GM21825 (cell line): Measurements from ENCODE around the gene ZDHHC4.

ENCODE experiments used
- ATAC-seq: cut with Tn5 transposase; IDR thresholded peaks from one replicate; pipeline ENCODE4 v1.9.1; 2021; ENCODE audit warnings: mild to moderate bottlenecking, moderate library complexity; ENCODE audit not compliant: unreplicated experiment

The ZDHHC4 gene

GRCh38 chr7:6604458-6604857 lies 27.2 kb downstream of the ZDHHC4 start:
- no peak for ATAC-seq

GRCh38 chr7:6606866-6607583 lies 29.8 kb downstream of the ZDHHC4 start:
- ATAC-seq: no peak

- ATAC-seq: no peak
Observed at GRCh38 chr7:6607651-6608051, 30.4 kb downstream of the ZDHHC4 start.

DNA sequence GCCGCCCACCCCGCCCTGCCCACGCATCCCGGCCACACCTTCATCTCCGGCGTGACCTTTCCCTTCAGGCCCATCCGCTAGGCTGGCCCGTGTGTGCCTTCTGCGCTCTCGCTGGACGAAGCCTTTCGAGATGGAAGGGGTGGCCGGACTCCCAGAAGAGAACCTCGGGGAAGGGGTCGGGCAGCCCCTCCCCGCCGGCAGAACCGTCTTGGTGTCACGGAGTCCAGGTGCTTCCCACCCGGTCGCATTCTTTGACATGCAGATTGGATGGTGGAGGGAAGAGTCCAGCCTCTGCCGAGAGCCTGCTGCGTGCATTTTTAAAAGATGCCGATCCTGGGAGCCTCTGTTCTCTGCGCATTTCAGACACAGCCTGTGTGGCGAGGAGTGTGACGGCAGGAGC lies 30.8 kb downstream of the ZDHHC4 start:
- ATAC-seq: no peak

DNA sequence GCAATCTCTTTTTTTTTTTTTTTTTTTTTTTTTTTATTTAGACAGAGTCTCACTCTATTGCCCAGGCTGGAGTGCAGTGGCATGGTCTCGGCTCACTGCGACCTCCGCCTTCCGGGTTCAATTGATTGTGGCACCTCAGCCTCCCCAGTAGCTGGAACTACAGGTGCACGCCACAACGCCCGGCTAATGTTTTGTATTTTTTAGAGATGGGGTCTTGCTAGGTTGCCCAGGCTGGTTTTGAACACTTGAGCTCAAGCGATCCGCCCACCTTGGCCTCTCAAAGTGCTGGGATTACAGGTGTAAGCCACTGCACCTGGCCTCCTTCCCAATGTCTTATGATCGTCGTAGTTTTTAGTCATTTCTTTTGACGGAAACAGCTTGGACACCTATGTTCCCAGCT lies 31.5 kb downstream of the ZDHHC4 start:
- ATAC-seq: no peak

DNA sequence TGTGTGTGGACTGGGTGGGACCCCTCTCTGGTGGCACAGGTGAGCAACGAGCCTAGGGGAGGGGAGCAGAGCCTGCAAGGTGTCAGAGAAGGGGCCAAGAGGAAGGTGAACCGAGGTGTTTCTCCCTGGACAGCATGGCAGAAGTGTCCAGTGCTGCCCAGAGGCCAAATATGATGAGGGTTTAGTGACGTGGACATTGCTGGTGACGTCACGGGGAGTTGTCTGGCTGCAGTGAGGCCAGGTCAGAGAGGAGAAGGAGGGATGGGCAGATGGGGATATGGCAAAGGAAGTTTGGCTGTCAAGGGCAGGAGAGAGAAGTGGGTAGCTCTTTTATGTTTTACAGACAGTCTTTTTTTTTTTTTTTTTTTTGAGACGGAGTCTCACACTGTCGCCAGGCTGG lies 35.6 kb downstream of the ZDHHC4 start:
- ATAC-seq: no peak

DNA sequence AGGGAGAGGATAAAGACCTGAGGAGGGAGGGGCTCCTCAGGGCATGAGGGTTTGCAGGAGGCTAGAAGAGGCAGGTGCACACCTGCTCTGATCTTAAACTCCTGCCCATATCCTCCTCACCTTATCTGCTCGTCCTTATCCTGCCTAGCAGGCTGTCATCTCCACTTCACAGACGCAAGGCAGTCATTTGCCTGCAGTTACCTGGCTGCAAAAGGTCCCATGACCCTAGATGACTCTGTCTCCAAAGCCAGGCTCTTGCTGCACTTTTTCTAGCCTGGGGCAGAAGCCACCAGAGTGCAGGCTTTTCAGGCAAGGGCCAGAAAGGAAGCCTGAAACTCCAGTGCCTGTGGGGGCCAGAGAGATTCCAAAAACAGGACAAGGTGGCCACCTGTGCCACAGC lies 36.5 kb downstream of the ZDHHC4 start:
- no peak for ATAC-seq

- no peak for ATAC-seq
Observed at GRCh38 chr7:6614953-6615722, 37.9 kb downstream of the ZDHHC4 start, which contains the start of gene ZNF853. TSS of gene ZNF853 (plus strand) at chr7:6615610. CDS start at chr7:6616175, 565 bp downstream.

- no peak for ATAC-seq
Observed at GRCh38 chr7:6615723-6616555, 38.7 kb downstream of the ZDHHC4 start.

DNA sequence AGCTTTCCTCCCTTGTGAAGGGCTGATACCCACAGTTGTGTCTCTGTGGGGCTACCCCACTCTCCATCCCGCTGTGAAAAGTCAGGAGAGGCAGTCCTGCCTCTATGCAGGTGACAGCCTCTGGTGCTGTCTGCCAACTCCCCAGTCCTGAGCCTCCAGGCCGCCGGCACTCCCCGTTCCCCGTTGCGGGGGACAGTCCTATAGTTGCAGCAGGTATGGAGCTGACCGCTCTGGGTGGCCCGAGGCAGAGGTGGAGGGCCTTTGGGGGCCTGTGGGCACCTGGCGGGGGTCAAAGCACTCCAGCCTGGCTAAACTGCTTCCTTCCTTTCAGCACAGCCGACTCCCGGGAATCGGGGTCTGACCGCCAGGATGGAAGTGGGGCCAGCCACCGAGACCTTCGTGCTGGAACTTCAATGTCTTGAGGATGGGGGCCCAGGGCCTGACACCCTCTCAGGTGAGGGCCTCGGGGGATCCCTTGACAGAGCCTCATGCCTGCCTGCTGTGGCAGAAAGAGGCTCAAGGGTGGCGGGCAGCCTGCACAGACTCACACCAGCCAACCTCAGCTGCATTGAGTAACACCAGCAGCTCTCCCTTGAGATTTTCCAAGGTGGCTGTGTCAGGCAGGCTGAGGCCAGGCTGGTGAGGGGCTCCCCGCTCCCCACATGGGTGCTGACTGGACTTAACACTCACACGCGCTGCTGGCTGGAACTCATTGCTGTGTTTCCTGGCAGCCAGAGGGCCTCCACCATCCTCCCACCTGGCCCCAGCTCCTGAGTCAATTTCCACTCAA lies 39.8 kb downstream of the ZDHHC4 start:
- ATAC-seq: no peak

- ATAC-seq: no peak
Observed at GRCh38 chr7:6618621-6619020, 41.4 kb downstream of the ZDHHC4 start.

- no peak for ATAC-seq
Observed at GRCh38 chr7:6619961-6620360, 42.7 kb downstream of the ZDHHC4 start.

GRCh38 chr7:6621195-6622133 lies 44.2 kb downstream of the ZDHHC4 start:
- no peak for ATAC-seq

DNA sequence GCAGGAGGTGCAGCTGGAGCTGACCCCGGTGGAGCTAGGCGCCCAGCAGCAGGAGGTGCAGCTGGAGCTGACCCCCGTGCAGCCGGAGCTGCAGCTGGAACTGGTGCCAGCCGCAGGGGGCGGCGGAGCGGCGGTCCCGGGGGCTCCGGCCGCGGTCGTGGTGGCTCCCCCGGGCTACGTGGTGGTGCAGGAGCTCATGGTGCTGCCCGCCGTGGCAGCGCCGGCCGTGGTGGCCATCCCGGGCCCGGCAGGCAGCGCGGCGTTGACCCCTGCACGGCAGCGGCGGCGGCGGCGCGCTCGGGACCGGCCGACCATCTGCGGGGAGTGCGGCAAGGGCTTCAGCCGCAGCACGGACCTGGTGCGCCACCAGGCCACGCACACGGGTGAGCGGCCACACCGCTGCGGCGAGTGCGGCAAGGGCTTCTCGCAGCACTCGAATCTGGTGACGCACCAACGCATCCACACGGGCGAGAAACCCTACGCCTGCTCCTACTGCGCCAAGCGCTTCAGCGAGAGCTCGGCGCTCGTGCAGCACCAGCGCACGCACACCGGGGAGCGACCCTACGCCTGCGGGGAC lies 45.0 kb downstream of the ZDHHC4 start:
- no peak for ATAC-seq

- no peak for ATAC-seq
Observed at GRCh38 chr7:6623589-6624245, 46.5 kb downstream of the ZDHHC4 start.

- ATAC-seq: no peak
Observed at GRCh38 chr7:6624246-6624611, 47.0 kb downstream of the ZDHHC4 start.

DNA sequence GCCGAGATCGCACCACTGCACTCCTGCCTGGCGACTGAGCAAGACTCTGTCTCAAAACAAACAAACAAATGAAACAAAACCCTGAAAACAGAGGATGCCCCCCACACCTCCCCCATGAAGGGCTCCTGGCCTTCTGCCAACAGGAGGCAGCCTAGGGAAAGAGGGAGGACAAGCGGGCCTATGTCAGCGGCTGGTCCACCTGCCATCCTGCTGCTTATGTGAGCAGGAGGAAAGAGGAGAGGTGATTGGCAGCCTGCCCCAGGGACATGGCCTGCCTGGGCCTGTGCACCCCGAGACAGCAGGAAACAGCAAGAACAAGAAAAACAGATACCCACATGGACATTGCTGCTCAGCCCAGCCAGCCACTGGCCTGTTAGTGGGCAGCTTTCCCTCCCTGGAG lies 50.8 kb downstream of the ZDHHC4 start:
- no peak for ATAC-seq

DNA sequence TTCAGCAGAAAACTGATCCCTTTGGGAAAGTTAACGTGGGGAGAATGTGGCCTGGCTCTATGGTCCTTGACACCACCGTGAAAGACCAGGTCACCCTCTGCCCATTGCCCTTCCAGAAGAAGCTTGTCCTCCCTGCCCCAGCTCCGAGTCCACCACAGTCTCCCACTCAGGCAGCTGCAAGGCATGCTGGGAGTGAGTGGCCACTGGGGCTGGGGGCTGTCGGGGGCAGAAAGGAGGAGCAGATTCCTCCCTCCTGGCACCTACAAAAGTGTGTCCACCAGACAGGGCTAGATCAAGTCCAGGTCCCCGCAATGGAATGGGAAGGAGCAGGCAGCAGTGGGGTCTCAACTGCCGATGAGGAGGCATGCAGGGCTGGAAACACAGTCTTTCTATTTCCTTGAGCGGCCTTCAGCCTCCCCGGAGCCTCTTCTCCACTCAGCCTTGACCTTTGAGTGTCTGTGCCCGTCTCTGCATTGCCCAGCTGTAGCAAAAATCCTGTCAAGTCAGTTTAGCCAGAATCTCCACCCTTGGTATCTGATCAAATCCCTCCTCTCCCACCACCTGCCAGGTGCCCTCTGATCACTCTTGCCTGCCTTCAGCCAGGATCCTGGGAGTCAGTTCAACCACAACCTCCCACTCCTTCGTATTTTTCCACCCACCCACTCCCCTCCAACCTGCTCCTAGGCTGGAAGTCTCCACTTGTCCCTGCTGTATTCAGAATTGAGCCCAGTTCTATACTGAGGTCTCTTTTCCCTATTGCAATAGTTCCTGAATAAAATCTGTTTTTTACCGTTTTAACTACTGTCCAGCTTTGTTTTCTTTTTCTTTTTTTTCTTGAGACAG lies 53.0 kb downstream of the ZDHHC4 start:
- no peak for ATAC-seq
